ENCODE results near the gene SGMS1.
A peak's percentile ranks its signal among the peaks of the same experiment; 100 is the strongest.

Gene SGMS1

DNA sequence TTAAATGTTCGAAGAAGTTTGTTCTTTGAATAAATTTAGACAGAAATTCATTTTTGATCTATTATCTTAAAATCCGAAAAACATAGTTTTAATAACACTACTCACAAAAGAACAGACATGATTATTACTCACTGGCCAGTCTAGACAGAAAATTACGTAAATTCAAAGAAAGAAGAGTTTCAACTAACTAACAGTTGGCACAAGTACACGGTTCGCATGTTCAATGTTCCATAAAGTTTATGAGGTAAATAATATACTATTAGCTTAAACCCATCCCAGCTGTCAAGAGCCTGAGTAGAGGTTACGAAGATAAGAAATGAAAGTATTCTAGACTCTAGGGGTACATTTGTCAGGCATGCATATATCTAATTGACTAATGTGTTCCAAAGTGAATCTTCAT lies 220.7 kb downstream of the SGMS1 start:
- no peak overlapping the region for H3K4me3 Mint-ChIP-seq
- H3K4me1 Mint-ChIP-seq, result peaks cover 4% of the 10 kb centered on the region
- peak overlapping the region in 1 of 3 experiments; percentile 70 for H3K27ac Mint-ChIP-seq
- H3K9me3 Mint-ChIP-seq, result no peaks in the 10 kb centered on the region
- no peaks in the 10 kb centered on the region for H3K27me3 Mint-ChIP-seq (ENCODE audit: low read depth)
- TF ChIP-seq, protein P1, sequence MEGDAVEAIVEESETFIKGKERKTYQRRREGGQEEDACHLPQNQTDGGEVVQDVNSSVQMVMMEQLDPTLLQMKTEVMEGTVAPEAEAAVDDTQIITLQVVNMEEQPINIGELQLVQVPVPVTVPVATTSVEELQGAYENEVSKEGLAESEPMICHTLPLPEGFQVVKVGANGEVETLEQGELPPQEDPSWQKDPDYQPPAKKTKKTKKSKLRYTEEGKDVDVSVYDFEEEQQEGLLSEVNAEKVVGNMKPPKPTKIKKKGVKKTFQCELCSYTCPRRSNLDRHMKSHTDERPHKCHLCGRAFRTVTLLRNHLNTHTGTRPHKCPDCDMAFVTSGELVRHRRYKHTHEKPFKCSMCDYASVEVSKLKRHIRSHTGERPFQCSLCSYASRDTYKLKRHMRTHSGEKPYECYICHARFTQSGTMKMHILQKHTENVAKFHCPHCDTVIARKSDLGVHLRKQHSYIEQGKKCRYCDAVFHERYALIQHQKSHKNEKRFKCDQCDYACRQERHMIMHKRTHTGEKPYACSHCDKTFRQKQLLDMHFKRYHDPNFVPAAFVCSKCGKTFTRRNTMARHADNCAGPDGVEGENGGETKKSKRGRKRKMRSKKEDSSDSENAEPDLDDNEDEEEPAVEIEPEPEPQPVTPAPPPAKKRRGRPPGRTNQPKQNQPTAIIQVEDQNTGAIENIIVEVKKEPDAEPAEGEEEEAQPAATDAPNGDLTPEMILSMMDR (IDR thresholded peaks at IDR 0.05; ENCODE audit: unreplicated experiment in 3 of 3), result no peak
- H3K36me3 Mint-ChIP-seq (ENCODE audit: low read depth), result no peaks in the 10 kb centered on the region

DNA sequence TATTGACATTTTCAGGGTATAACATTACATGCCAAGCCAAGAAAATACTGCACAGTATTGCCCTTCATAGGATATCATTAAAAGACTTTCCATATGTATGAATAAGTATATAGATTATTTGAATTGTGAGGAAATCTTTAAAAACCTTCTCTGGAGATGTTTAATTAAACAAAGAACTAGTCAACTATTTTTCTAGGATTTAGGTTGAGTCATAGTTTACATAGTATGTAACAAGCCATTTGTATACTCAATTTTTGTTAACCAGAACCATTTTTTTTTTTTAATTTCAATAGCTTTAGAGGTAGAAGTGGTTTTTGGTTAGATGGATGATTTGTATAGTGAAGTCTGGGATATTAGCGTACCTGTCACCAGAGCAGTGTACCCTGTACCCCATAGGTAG lies 221.3 kb downstream of the SGMS1 start:
- Mint-ChIP-seq H3K27me3 (ENCODE audit: low read depth) (no peaks in the 10 kb centered on the region), H3K9me3 (no peaks in the 10 kb centered on the region), H3K27ac (peak overlapping the region in 1 of 3 experiments; percentile 70), H3K4me1 (peaks cover 4% of the 10 kb centered on the region), H3K36me3 (ENCODE audit: low read depth) (no peaks in the 10 kb centered on the region), H3K4me3 (no peak overlapping the region)
- TF ChIP-seq, protein P1 (IDR thresholded peaks at IDR 0.05; ENCODE audit: unreplicated experiment in 3 of 3), result no peak

DNA sequence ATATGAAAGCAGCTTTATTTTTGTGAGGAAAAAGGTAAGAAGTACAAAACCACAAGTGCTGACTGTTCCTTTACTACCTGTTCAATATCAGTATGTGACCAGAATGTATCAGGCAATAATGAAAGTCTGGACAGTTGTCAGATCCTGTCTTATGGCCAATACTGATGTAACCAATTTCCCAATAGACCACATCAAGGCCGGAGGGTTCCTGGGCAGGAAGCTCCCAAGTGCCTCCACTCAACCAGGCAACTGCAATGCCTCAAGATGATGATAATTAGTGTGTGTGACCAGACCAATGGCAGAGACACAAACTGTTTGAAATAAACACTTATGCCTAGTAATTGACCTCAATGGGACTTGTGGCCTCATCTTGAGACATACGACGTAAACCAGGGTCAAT lies 223.1 kb downstream of the SGMS1 start:
- TF ChIP-seq, protein P1 (IDR thresholded peaks at IDR 0.05; ENCODE audit: unreplicated experiment in 3 of 3), result no peak
- Mint-ChIP-seq H3K4me3 (no peak overlapping the region), H3K27me3 (ENCODE audit: low read depth) (no peaks in the 10 kb centered on the region), H3K36me3 (ENCODE audit: low read depth) (no peaks in the 10 kb centered on the region), H3K4me1 (peaks cover 4% of the 10 kb centered on the region), H3K27ac (no peak overlapping the region), H3K9me3 (no peaks in the 10 kb centered on the region)

DNA sequence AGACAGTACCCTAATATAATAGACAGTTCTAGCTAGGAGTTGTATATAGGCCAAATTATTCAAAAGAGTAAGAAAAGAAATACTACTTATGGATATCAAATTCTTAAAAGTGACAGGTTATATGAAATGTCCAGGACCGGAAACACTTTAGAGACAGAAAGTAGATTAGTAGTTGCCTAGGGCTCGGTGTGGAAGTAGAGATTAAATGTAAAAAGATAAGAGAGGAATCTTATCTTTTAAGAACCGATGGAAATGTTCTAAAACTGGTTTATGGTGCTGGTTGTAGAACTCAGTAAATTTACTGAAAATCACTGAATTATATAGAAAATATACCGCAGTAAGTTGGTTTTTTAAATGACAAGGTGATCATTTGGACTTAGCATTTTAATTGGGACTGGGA lies 224.9 kb downstream of the SGMS1 start:
- Mint-ChIP-seq H3K36me3 (ENCODE audit: low read depth) (no peaks in the 10 kb centered on the region), H3K4me3 (no peak overlapping the region)
- TF ChIP-seq, protein P1 (IDR thresholded peaks at IDR 0.05; ENCODE audit: unreplicated experiment in 3 of 3), result no peak

DNA sequence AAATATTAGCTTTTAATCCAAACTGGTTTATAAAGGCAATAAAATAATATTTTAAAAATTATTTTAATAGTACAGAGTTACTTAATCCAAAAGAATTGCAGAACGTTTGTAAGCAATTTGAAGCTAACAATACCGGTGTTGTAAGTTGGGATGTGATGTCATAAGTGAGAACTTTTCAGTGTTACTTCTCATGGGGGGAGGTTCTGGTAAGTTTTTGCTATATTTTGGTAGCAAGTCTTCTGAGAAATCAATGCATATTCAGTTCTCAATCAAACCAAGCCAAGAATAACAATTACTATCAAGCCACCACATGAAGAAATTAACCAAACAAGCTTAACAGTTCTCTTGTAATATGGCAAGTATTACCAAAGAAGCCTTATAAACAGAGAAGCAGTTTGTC lies 225.4 kb downstream of the SGMS1 start:
- no peak overlapping the region for H3K27ac Mint-ChIP-seq
- no peaks in the 10 kb centered on the region for H3K9me3 Mint-ChIP-seq
- no peak overlapping the region for H3K4me3 Mint-ChIP-seq
- H3K27me3 Mint-ChIP-seq (ENCODE audit: low read depth), result no peaks in the 10 kb centered on the region
- H3K36me3 Mint-ChIP-seq (ENCODE audit: low read depth), result no peaks in the 10 kb centered on the region
- peaks cover 4% of the 10 kb centered on the region for H3K4me1 Mint-ChIP-seq
- TF ChIP-seq, protein P1 (IDR thresholded peaks at IDR 0.05; ENCODE audit: unreplicated experiment in 3 of 3), result no peak

More for the DNA sequence above, 224.9 kb downstream of the SGMS1 start:
- Mint-ChIP-seq H3K9me3 (no peaks in the 10 kb centered on the region), H3K27ac (no peak overlapping the region), H3K27me3 (ENCODE audit: low read depth) (no peaks in the 10 kb centered on the region), H3K4me1 (peaks cover 4% of the 10 kb centered on the region)

DNA sequence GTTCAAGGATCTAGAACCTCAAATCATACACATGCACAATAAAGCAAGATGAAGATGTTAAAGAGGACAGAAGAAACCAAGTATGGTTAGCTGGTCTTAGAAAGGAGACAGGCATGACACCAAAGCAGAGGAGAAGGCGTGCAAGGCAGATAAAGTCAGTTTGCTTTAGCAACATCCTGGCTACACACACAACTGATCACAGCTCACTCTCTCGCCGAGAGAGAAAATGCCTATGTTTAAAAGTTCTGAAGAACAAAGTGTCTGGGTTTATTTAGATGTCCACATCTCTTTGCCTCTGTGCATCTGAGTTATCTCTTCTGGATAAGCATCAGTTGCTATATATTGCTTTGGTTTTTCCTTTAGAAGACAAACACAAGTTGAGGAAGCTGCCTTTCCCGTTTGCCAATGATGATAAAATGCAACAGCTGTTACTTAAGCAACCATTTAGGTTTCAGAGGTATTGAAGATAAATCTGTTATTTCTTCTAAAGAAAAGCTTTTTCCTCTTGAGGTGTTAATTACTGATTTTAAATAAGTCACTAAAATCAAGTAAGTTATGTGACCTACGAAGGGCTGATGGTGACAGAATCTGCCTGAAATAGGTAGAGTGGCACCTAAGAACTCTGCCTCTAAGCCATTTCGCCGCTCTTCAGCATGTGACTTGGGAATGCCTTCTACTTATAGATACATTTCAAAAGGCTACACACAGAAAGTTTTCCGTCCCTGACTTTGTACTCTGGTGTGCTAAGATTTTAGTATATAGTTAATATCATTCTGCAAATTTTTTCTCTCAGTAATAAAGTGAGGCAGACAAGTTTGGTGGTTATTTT lies 226.2 kb downstream of the SGMS1 start:
- H3K27me3 Mint-ChIP-seq (ENCODE audit: low read depth), result no peaks in the 10 kb centered on the region
- H3K9me3 Mint-ChIP-seq, result no peaks in the 10 kb centered on the region
- TF ChIP-seq, protein P1 (IDR thresholded peaks at IDR 0.05; ENCODE audit: unreplicated experiment in 3 of 3), result no peak
- no peaks in the 10 kb centered on the region for H3K4me1 Mint-ChIP-seq
- H3K36me3 Mint-ChIP-seq (ENCODE audit: low read depth), result no peaks in the 10 kb centered on the region
- H3K27ac Mint-ChIP-seq, result no peak overlapping the region
- no peak overlapping the region for H3K4me3 Mint-ChIP-seq
